WTC11 (cell line): ENCODE data around the gene SPRYD7. TPM values are rescaled to one million over a fixed set of nuclear protein-coding genes. Genes with fewer than 3 reads are reported as not detected.

Experiments
- ATAC-seq: fragments of 200-7000 bp; cut with Tn5 transposase; 2 replicates; pipeline ENCODE4 v1.10.0; 2021; ENCODE audit warnings: mild to moderate bottlenecking, moderate library complexity
- CTCF ChIA-PET: fragments of 300-600 bp; sonication (Branson Sonifier 250); formaldehyde crosslinking; loops from one replicate; lab custom pipeline; 2021; ENCODE audit warnings: antibody characterized with exemption; lab: Charles Lee
- POLR2A ChIA-PET: fragments of 350-600 bp; sonication (Branson Sonifier 250); formaldehyde crosslinking; loops from one replicate; lab custom pipeline; 2021; ENCODE audit warnings: antibody characterized with exemption; lab: Charles Lee
- DNase-seq: peaks from one replicate; pipeline ENCODE4 v3.0.0; 2021; ENCODE audit warnings: low spot score
- H3K27ac Mint-ChIP-seq: 2 replicates; pipeline ENCODE4 v1.8.0; 2021; ENCODE audit warnings: mixed read lengths
- H3K27me3 Mint-ChIP-seq: 2 replicates; pipeline ENCODE4 v1.8.0; 2021; ENCODE audit warnings: low read depth, mild to moderate bottlenecking, moderate library complexity, mixed read lengths
- H3K36me3 Mint-ChIP-seq: 2 replicates; pipeline ENCODE4 v1.8.0; 2021; ENCODE audit warnings: mixed read lengths
- H3K4me1 Mint-ChIP-seq: 2 replicates; pipeline ENCODE4 v1.8.0; 2022; ENCODE audit warnings: mixed read lengths
- H3K4me3 Mint-ChIP-seq: 2 replicates; pipeline ENCODE4 v1.8.0; 2021; ENCODE audit warnings: mild to moderate bottlenecking, moderate library complexity, mixed read lengths
- H3K9me3 Mint-ChIP-seq: 2 replicates; pipeline ENCODE4 v1.8.0; 2021; ENCODE audit warnings: mixed read lengths
- CBFB ChIP-seq: sonication (generic); formaldehyde crosslinking; IDR thresholded peaks from 2 replicates; pipeline ENCODE4 v1.8.1; 2022; ENCODE audit warnings: mild to moderate bottlenecking, low read depth, missing genetic modification reagents
- CDX4 ChIP-seq: fragments of 250-450 bp; sonication (Bioruptor Pico); IDR thresholded peaks from 2 replicates; pipeline ENCODE4 v1.9.0; 2021; ENCODE audit warnings: moderate library complexity, mild to moderate bottlenecking, inconsistent platforms, borderline replicate concordance
- CREB1 ChIP-seq: sonication (generic); formaldehyde crosslinking; IDR thresholded peaks from 2 replicates; pipeline ENCODE4 v1.8.0; 2023; ENCODE audit warnings: mild to moderate bottlenecking, missing genetic modification reagents
- CREM ChIP-seq: sonication (generic); formaldehyde crosslinking; IDR thresholded peaks from 2 replicates; pipeline ENCODE4 v1.8.1; 2022; ENCODE audit warnings: mild to moderate bottlenecking, missing genetic modification reagents, moderate library complexity
- GRHL2 ChIP-seq: fragments of 250-450 bp; sonication (Bioruptor Pico); IDR thresholded peaks from 2 replicates; pipeline ENCODE4 v1.8.0; 2022; ENCODE audit warnings: mild to moderate bottlenecking, moderate library complexity; ENCODE audit not compliant: insufficient replicate concordance, severe bottlenecking
- GTF2I ChIP-seq: fragments of 250-450 bp; sonication (Bioruptor Pico); conservative IDR thresholded peaks from 2 replicates; pipeline ENCODE4 v1.4.0; 2021; ENCODE audit warnings: mild to moderate bottlenecking
- HMGXB4 ChIP-seq: sonication (generic); formaldehyde crosslinking; IDR thresholded peaks from 2 replicates; pipeline ENCODE4 v1.8.1; 2023; ENCODE audit warnings: mild to moderate bottlenecking, moderate library complexity, missing genetic modification reagents
- MXD4 ChIP-seq: fragments of 250-450 bp; sonication (Bioruptor Pico); IDR thresholded peaks from 2 replicates; pipeline ENCODE4 v1.8.0; 2021; ENCODE audit warnings: mild to moderate bottlenecking, moderate library complexity, borderline replicate concordance
- MYBL2 ChIP-seq: sonication (generic); formaldehyde crosslinking; IDR thresholded peaks from 2 replicates; pipeline ENCODE4 v1.8.1; 2023; ENCODE audit warnings: mild to moderate bottlenecking, moderate library complexity, missing genetic modification reagents
- OVOL2 ChIP-seq: fragments of 250-450 bp; sonication (Bioruptor Pico); IDR thresholded peaks from 2 replicates; pipeline ENCODE4 v1.9.0; 2021; ENCODE audit warnings: mild to moderate bottlenecking, borderline replicate concordance
- RORB ChIP-seq: fragments of 250-450 bp; sonication (Bioruptor Pico); IDR thresholded peaks from 2 replicates; pipeline ENCODE4 v1.9.0; 2021; ENCODE audit warnings: mild to moderate bottlenecking
- SOX15 ChIP-seq: fragments of 250-450 bp; sonication (Bioruptor Pico); IDR thresholded peaks from 2 replicates; pipeline ENCODE4 v1.9.0; 2021; ENCODE audit warnings: mild to moderate bottlenecking
- TCF7 ChIP-seq: sonication (generic); formaldehyde crosslinking; IDR thresholded peaks from 2 replicates; pipeline ENCODE4 v1.8.0; 2022; ENCODE audit warnings: mild to moderate bottlenecking, low read depth, missing genetic modification reagents, moderate library complexity
- USF2 ChIP-seq: sonication (generic); formaldehyde crosslinking; IDR thresholded peaks from 2 replicates; pipeline ENCODE4 v1.8.1; 2023; ENCODE audit warnings: mild to moderate bottlenecking, missing genetic modification reagents, moderate library complexity
- ZBTB43 ChIP-seq: sonication (generic); formaldehyde crosslinking; IDR thresholded peaks from 2 replicates; pipeline ENCODE4 v1.8.1; 2023; ENCODE audit warnings: mild to moderate bottlenecking, missing genetic modification reagents
- ZNF121 ChIP-seq: sonication (generic); formaldehyde crosslinking; IDR thresholded peaks from 2 replicates; pipeline ENCODE4 v1.8.0; 2023; ENCODE audit warnings: missing genetic modification reagents
- ZNF219 ChIP-seq: sonication (generic); formaldehyde crosslinking; IDR thresholded peaks from 2 replicates; pipeline ENCODE4 v1.8.0; 2023; ENCODE audit warnings: missing genetic modification reagents, mild to moderate bottlenecking, borderline replicate concordance
- ZNF232 ChIP-seq: sonication (generic); formaldehyde crosslinking; IDR thresholded peaks from 2 replicates; pipeline ENCODE4 v1.8.0; 2022; ENCODE audit warnings: mild to moderate bottlenecking, missing genetic modification reagents
- ZNF263 ChIP-seq: sonication (generic); formaldehyde crosslinking; IDR thresholded peaks from 2 replicates; pipeline ENCODE4 v1.8.1; 2022; ENCODE audit warnings: low read depth, mild to moderate bottlenecking, moderate library complexity, missing genetic modification reagents
- total RNA-seq: library from RNA; stranded (reverse); gene quantifications from 3 replicates; pipeline ENCODE4 v1.2.3, GENCODE V29; 2021
- TF ChIP-seq, protein P1 (sequence below): sonication (generic); formaldehyde crosslinking; IDR thresholded peaks from 2 replicates; pipeline ENCODE4 v1.8.0; 2022; ENCODE audit warnings: mild to moderate bottlenecking, missing genetic modification reagents
- TF ChIP-seq, protein P2 (sequence below): sonication (generic); formaldehyde crosslinking; IDR thresholded peaks from 2 replicates; pipeline ENCODE4 v1.8.0; 2023; ENCODE audit warnings: mild to moderate bottlenecking, missing genetic modification reagents
- TF ChIP-seq, protein P3 (sequence below): fragments of 250-450 bp; sonication (Bioruptor Pico); IDR thresholded peaks from 2 replicates; pipeline ENCODE4 v1.9.0; 2021; ENCODE audit warnings: mild to moderate bottlenecking
- TF ChIP-seq, protein P4 (sequence below): sonication (generic); formaldehyde crosslinking; IDR thresholded peaks from 2 replicates; pipeline ENCODE4 v1.8.1; 2022; ENCODE audit warnings: missing genetic modification reagents, borderline replicate concordance

SPRYD7 gene
- total RNA-seq, 1 experiment from 2014 or later, result 3.1 TPM

DNA sequence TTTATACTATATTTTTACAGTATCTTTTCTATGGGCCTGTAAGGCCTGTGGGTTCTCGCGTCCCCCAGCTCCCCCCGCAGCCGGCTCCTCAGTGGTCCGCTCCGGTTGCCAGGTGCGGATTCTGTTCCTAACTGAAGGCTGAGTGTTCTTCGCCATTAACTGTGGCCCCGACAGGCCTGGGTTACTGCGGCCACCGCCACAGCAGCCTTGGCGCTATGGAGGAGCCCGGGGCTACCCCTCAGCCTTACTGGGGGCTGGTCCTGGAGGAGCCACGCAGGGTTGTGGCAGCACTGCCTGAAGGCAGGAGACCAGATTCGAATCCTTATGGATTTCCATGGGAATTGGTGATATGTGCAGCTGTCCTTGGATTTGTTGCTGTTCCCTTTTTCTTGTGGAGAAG, 45.8 kb downstream of the SPRYD7 start (continued):
- TF ChIP-seq, protein P1, sequence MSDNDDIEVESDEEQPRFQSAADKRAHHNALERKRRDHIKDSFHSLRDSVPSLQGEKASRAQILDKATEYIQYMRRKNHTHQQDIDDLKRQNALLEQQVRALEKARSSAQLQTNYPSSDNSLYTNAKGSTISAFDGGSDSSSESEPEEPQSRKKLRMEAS (CRISPR knock-in tag), result no peak

GRCh38 chr13:49878682-49879081, 57.5 kb downstream of the SPRYD7 start:
- Mint-ChIP-seq H3K36me3 (peaks cover 67% of the 10 kb centered on the region), H3K27ac (no peak overlapping the region)

DNA sequence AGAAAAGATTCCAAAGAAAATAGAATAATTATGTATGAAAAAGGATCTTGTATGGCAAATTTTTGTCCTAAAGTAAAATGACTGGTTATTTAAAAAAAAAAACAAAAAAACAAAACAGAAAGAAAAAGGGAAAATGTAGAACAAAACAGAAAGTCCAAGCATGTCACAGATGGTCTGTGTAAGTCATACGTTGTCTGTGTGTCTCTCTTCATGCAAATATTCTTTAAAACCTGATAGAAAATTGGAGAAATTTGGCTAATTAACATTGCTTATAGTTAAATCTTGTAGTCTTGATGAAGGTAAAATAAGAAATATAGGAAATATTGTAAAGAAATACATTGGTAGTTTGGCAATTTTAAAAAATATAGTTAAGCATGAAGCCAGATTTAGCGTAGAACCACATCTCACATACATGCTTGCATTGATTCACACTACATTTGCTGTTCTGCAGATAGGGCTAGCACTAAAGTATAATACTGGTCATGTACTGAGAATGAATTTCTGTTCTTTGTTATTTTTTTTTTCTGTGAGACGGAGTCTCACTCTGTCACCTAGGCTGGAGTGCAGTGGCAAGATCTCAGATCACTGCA, 58.4 kb downstream of the SPRYD7 start:
- no peak overlapping the region for H3K27ac Mint-ChIP-seq
- H3K36me3 Mint-ChIP-seq, result peaks cover 69% of the 10 kb centered on the region
- peaks cover 22% of the 10 kb centered on the region for H3K27me3 Mint-ChIP-seq
- H3K4me3 Mint-ChIP-seq, result no peak overlapping the region
- H3K9me3 Mint-ChIP-seq, result peaks cover 78% of the 10 kb centered on the region
- H3K4me1 Mint-ChIP-seq, result no peaks in the 10 kb centered on the region
- POLR2A ChIA-PET, result no interaction called here
- CTCF ChIA-PET, result no interaction called here
- ATAC-seq, result no peak
- DNase-seq, result no peak
- no peak for TF ChIP-seq RORB (CRISPR knock-in tag)
- no peak for TF ChIP-seq USF2 (CRISPR knock-in tag)
- no peak for TF ChIP-seq OVOL2
- no peak for TF ChIP-seq MYBL2
- no peak for TF ChIP-seq TCF7
- TF ChIP-seq GTF2I (CRISPR knock-in tag), result no peak
- TF ChIP-seq, protein P2, sequence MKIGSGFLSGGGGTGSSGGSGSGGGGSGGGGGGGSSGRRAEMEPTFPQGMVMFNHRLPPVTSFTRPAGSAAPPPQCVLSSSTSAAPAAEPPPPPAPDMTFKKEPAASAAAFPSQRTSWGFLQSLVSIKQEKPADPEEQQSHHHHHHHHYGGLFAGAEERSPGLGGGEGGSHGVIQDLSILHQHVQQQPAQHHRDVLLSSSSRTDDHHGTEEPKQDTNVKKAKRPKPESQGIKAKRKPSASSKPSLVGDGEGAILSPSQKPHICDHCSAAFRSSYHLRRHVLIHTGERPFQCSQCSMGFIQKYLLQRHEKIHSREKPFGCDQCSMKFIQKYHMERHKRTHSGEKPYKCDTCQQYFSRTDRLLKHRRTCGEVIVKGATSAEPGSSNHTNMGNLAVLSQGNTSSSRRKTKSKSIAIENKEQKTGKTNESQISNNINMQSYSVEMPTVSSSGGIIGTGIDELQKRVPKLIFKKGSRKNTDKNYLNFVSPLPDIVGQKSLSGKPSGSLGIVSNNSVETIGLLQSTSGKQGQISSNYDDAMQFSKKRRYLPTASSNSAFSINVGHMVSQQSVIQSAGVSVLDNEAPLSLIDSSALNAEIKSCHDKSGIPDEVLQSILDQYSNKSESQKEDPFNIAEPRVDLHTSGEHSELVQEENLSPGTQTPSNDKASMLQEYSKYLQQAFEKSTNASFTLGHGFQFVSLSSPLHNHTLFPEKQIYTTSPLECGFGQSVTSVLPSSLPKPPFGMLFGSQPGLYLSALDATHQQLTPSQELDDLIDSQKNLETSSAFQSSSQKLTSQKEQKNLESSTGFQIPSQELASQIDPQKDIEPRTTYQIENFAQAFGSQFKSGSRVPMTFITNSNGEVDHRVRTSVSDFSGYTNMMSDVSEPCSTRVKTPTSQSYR (CRISPR knock-in tag), result no peak
- TF ChIP-seq, protein P3, sequence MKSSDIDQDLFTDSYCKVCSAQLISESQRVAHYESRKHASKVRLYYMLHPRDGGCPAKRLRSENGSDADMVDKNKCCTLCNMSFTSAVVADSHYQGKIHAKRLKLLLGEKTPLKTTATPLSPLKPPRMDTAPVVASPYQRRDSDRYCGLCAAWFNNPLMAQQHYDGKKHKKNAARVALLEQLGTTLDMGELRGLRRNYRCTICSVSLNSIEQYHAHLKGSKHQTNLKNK (CRISPR knock-in tag), result no peak
- no peak for TF ChIP-seq CBFB

More at GRCh38 chr13:49878682-49879081, 57.5 kb downstream of the SPRYD7 start:
- DNase-seq (no peak), ATAC-seq (no peak)
- H3K4me1 Mint-ChIP-seq, result no peaks in the 10 kb centered on the region
- peaks cover 29% of the 10 kb centered on the region for H3K27me3 Mint-ChIP-seq
- ChIA-PET POLR2A (no interaction called here), CTCF (no interaction called here)
- peaks cover 79% of the 10 kb centered on the region for H3K9me3 Mint-ChIP-seq
- H3K4me3 Mint-ChIP-seq, result no peak overlapping the region
- TF ChIP-seq CREM (CRISPR knock-in tag), result no peak
- TF ChIP-seq, protein P4, sequence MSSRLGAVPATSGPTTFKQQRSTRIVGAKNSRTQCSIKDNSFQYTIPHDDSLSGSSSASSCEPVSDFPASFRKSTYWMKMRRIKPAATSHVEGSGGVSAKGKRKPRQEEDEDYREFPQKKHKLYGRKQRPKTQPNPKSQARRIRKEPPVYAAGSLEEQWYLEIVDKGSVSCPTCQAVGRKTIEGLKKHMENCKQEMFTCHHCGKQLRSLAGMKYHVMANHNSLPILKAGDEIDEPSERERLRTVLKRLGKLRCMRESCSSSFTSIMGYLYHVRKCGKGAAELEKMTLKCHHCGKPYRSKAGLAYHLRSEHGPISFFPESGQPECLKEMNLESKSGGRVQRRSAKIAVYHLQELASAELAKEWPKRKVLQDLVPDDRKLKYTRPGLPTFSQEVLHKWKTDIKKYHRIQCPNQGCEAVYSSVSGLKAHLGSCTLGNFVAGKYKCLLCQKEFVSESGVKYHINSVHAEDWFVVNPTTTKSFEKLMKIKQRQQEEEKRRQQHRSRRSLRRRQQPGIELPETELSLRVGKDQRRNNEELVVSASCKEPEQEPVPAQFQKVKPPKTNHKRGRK, result no peak
- no peak for TF ChIP-seq GRHL2 (CRISPR knock-in tag)
- no peak for TF ChIP-seq CREB1 (CRISPR knock-in tag)
- no peak for TF ChIP-seq ZBTB43 (CRISPR knock-in tag)
- TF ChIP-seq ZNF219 (CRISPR knock-in tag), result no peak
- TF ChIP-seq HMGXB4 (CRISPR knock-in tag), result no peak
- no peak for TF ChIP-seq ZNF263 (CRISPR knock-in tag)
- no peak for TF ChIP-seq ZNF232 (CRISPR knock-in tag)
- TF ChIP-seq CDX4 (CRISPR knock-in tag), result no peak
- no peak for TF ChIP-seq TCF7
- no peak for TF ChIP-seq ZNF121
- no peak for TF ChIP-seq MXD4 (CRISPR knock-in tag)
- no peak for TF ChIP-seq SOX15
